A549 (cell line): Measurements from ENCODE around the gene SNRPE. TPM values are rescaled to one million over a fixed set of nuclear protein-coding genes. Genes with fewer than 3 reads are reported as not detected.

Experiments
- ATAC-seq, 2 experiments: fragments of 200-7000 bp in 1 of 2; fragments of >200 bp in 1 of 2; cut with Nextera tagmentation in 1 of 2; cut with Tn5 transposase in 1 of 2; 3 replicates each; pipeline versions ENCODE4 v1.8.0 to v1.9.1; 2018 to 2020; ENCODE audit warnings: mild to moderate bottlenecking in 1 of 2, moderate library complexity in 1 of 2
- CTCF ChIA-PET: fragments of 300-600 bp; sonication (Branson Sonifier 250); formaldehyde crosslinking; extraction: SDS; loops from one replicate; lab custom pipeline; 2021; ENCODE audit warnings: antibody characterized with exemption, inconsistent platforms; lab: Yijun Ruan, JAX
- POLR2A ChIA-PET: fragments of 350-600 bp; formaldehyde crosslinking; extraction: SDS; loops from one replicate; lab custom pipeline; 2021; ENCODE audit warnings: antibody characterized with exemption, inconsistent platforms; lab: Yijun Ruan, JAX
- DNase-seq, 2 experiments: peaks; one replicate each; pipeline versions ENCODE4 v3.0.0 to v3.0.0-alpha.2; 2011 to 2016; ENCODE audit warnings: low read depth in 1 of 2, low spot score in 1 of 2
- FAIRE-seq: peaks from 2 replicates; lab custom pipeline; 2011; peaks lifted over from hg19 to GRCh38; lab: Jason Lieb, UNC
- H3K27ac ChIP-seq, 2 experiments: fragments of >200 bp; sonication (Bioruptor Twin); formaldehyde crosslinking; 3 replicates each; pipeline ENCODE4 v1.5.1; 2016 to 2017
- H3K4me1 ChIP-seq: fragments of >200 bp; sonication (Bioruptor Twin); formaldehyde crosslinking; 3 replicates; pipeline ENCODE4 v1.6.1; 2016
- H3K4me2 ChIP-seq: fragments of >200 bp; sonication (Bioruptor Twin); formaldehyde crosslinking; 3 replicates; pipeline ENCODE4 v1.6.1; 2016
- H3K4me3 ChIP-seq: fragments of >200 bp; sonication (Bioruptor Twin); formaldehyde crosslinking; 3 replicates; pipeline ENCODE4 v1.5.1; 2016
- H3K9me3 ChIP-seq: fragments of >200 bp; sonication (Bioruptor Twin); formaldehyde crosslinking; 3 replicates; pipeline ENCODE4 v1.6.1; 2016
- BCL3 ChIP-seq: fragments of >200 bp; sonication (Bioruptor Twin); formaldehyde crosslinking; IDR thresholded peaks from 3 replicates; pipeline ENCODE4 v1.6.1; 2016
- BHLHE40 ChIP-seq: IDR thresholded peaks from 2 replicates; pipeline ENCODE4 v1.6.1; 2012; ENCODE audit warnings: low read depth, low read length, inconsistent platforms
- CBX2 ChIP-seq: fragments of 200-600 bp; sonication (generic); IDR thresholded peaks from 2 replicates; pipeline ENCODE4 v1.6.1; 2016; ENCODE audit warnings: low read depth, mild to moderate bottlenecking, borderline replicate concordance
- CBX8 ChIP-seq: fragments of 200-600 bp; sonication (generic); IDR thresholded peaks from 2 replicates; pipeline ENCODE4 v1.6.1; 2016
- CHD2 ChIP-seq: fragments of 150-350 bp; IDR thresholded peaks from 2 replicates; pipeline ENCODE4 v1.6.1; 2014; ENCODE audit warnings: low read length; ENCODE audit not compliant: partially characterized antibody
- CHD4 ChIP-seq: fragments of 200-600 bp; sonication (generic); IDR thresholded peaks from 2 replicates; pipeline ENCODE4 v1.6.1; 2016; ENCODE audit warnings: antibody characterized with exemption, mild to moderate bottlenecking, borderline replicate concordance
- ELK1 ChIP-seq: fragments of 150-350 bp; IDR thresholded peaks from 2 replicates; pipeline ENCODE4 v1.6.1; 2014; ENCODE audit warnings: low read depth, mild to moderate bottlenecking, low read length
- ESRRA ChIP-seq: fragments of 150-350 bp; IDR thresholded peaks from 2 replicates; pipeline ENCODE4 v1.6.1; 2014; ENCODE audit warnings: mild to moderate bottlenecking, low read length, borderline replicate concordance
- FOSB ChIP-seq: fragments of 250-450 bp; sonication (Bioruptor Pico); IDR thresholded peaks from 2 replicates; pipeline ENCODE4 v1.5.0; 2020; ENCODE audit warnings: mild to moderate bottlenecking, moderate library complexity
- FOSL2 ChIP-seq, 2 experiments: fragments of 450-650 bp in 1 of 2; fragments of >200 bp in 1 of 2; sonication (Bioruptor Twin) in 1 of 2; formaldehyde crosslinking; IDR thresholded peaks; 2 replicates each; pipeline versions ENCODE4 v1.5.0 to v1.6.1; 2016 to 2020; ENCODE audit warnings: mild to moderate bottlenecking in 1 of 2, moderate library complexity in 1 of 2
- FOXS1 ChIP-seq: fragments of 250-450 bp; sonication (Bioruptor Pico); IDR thresholded peaks from 2 replicates; pipeline ENCODE4 v1.5.0; 2020; ENCODE audit warnings: mild to moderate bottlenecking, moderate library complexity
- GATA3 ChIP-seq: IDR thresholded peaks from 2 replicates; pipeline ENCODE4 v1.6.1; 2012; ENCODE audit warnings: borderline replicate concordance
- HES2 ChIP-seq: fragments of >200 bp; sonication (Bioruptor Twin); formaldehyde crosslinking; IDR thresholded peaks from 2 replicates; pipeline ENCODE4 v1.6.1; 2016
- HMGXB4 ChIP-seq: fragments of 250-450 bp; sonication (Bioruptor Pico); IDR thresholded peaks from 2 replicates; pipeline ENCODE4 v1.5.0; 2021; ENCODE audit warnings: mild to moderate bottlenecking, moderate library complexity, borderline replicate concordance
- HOXA7 ChIP-seq: fragments of 250-450 bp; sonication (Bioruptor Pico); IDR thresholded peaks from 2 replicates; pipeline ENCODE4 v1.5.0; 2020; ENCODE audit warnings: mild to moderate bottlenecking, moderate library complexity
- HOXB13 ChIP-seq: fragments of 250-450 bp; sonication (Bioruptor Pico); IDR thresholded peaks from 2 replicates; pipeline ENCODE4 v1.5.0; 2020; ENCODE audit warnings: low read depth, mild to moderate bottlenecking, moderate library complexity
- JUN ChIP-seq, 2 experiments: fragments of >200 bp; sonication (Bioruptor Twin); formaldehyde crosslinking; IDR thresholded peaks; 2 replicates in 1 of 2; 3 replicates in 1 of 2; pipeline ENCODE4 v1.6.1; 2016 to 2017
- JUNB ChIP-seq: fragments of >200 bp; sonication (Bioruptor Twin); formaldehyde crosslinking; IDR thresholded peaks from 2 replicates; pipeline ENCODE4 v1.6.1; 2016
- MAX ChIP-seq: IDR thresholded peaks from 2 replicates; pipeline ENCODE4 v1.6.1; 2012
- MAZ ChIP-seq: fragments of 150-350 bp; IDR thresholded peaks from 2 replicates; pipeline ENCODE4 v1.6.1; 2014; ENCODE audit warnings: antibody characterized with exemption, low read depth, low read length, borderline replicate concordance
- MYC ChIP-seq: IDR thresholded peaks from 2 replicates; pipeline ENCODE4 v1.6.1; 2012; ENCODE audit warnings: mild to moderate bottlenecking, inconsistent platforms, low read length, improper control_type of control experiment, borderline replicate concordance
- NFE2L2 ChIP-seq: fragments of 150-350 bp; conservative IDR thresholded peaks from 2 replicates; pipeline ENCODE4 v1.6.1; 2014; ENCODE audit warnings: low read length
- NR3C1 ChIP-seq: fragments of >200 bp; sonication (Bioruptor Twin); formaldehyde crosslinking; IDR thresholded peaks from 3 replicates; pipeline ENCODE4 v1.6.1; 2017
- PBX3 ChIP-seq: IDR thresholded peaks from 2 replicates; pipeline ENCODE4 v1.6.1; 2012
- POLR2A ChIP-seq: IDR thresholded peaks from 2 replicates; pipeline ENCODE4 v1.6.1; 2012; ENCODE audit warnings: mild to moderate bottlenecking, low read length
- POLR2AphosphoS2 ChIP-seq: conservative IDR thresholded peaks from 2 replicates; pipeline ENCODE4 v1.6.1; 2012; ENCODE audit warnings: low read length, improper control_type of control experiment, inconsistent platforms
- RAD21 ChIP-seq, 2 experiments: fragments of >200 bp in 1 of 2; sonication (Bioruptor Twin) in 1 of 2; formaldehyde crosslinking in 1 of 2; IDR thresholded peaks in 1 of 2; conservative IDR thresholded peaks in 1 of 2; 2 replicates in 1 of 2; 3 replicates in 1 of 2; pipeline ENCODE4 v1.6.1; 2012 to 2018; ENCODE audit warnings: inconsistent platforms in 1 of 2
- RARB ChIP-seq: fragments of 250-450 bp; sonication (Bioruptor Pico); IDR thresholded peaks from 2 replicates; pipeline ENCODE4 v1.8.0; 2021; ENCODE audit warnings: mild to moderate bottlenecking, moderate library complexity
- RCOR1 ChIP-seq: fragments of 150-350 bp; IDR thresholded peaks from 2 replicates; pipeline ENCODE4 v1.6.1; 2014; ENCODE audit warnings: antibody characterized with exemption, low read length, low read depth
- RFX5 ChIP-seq: fragments of 450-650 bp; IDR thresholded peaks from 2 replicates; pipeline ENCODE4 v1.7.1; 2014; ENCODE audit warnings: antibody characterized with exemption, mild to moderate bottlenecking, moderate library complexity
- SREBF2 ChIP-seq: fragments of 450-650 bp; IDR thresholded peaks from 2 replicates; pipeline ENCODE4 v1.6.1; 2014; ENCODE audit warnings: mild to moderate bottlenecking, moderate library complexity
- TP53 ChIP-seq: fragments of 250-450 bp; sonication (Bioruptor Pico); IDR thresholded peaks from 2 replicates; pipeline ENCODE4 v1.5.0; 2021; ENCODE audit warnings: mild to moderate bottlenecking, moderate library complexity
- ZFP36 ChIP-seq: fragments of 450-650 bp; IDR thresholded peaks from 2 replicates; pipeline ENCODE4 v1.6.1; 2014; ENCODE audit warnings: borderline replicate concordance; ENCODE audit not compliant: partially characterized antibody
- ZSCAN20 ChIP-seq: fragments of 250-450 bp; sonication (Bioruptor Pico); IDR thresholded peaks from 2 replicates; pipeline ENCODE4 v1.8.0; 2022; ENCODE audit warnings: mild to moderate bottlenecking, moderate library complexity
- WGBS: methylation state at CpG from one replicate; pipeline ENCODE4 v1.1.6; 2017; ENCODE audit errors: missing lambda C conversion rate; 5-methylcytosine and 5-hydroxymethylcytosine counted together
- polyA minus RNA-seq: library from RNA; depleted of rRNA, polyadenylated mRNA; stranded (reverse); fragments of >200 nt; gene quantifications from 2 replicates; pipeline ENCODE4 v1.2.3, GENCODE V29; 2011; rRNA and poly(A)+ RNA removed
- polyA plus RNA-seq, 4 experiments: library from polyadenylated mRNA; depleted of rRNA in 3 of 4; stranded (reverse); fragments of >200 nt; fragmentation: RNase III in 1 of 4; extraction: RNeasy Plus Mini Kit Qiagen cat#74134 plus additional on column Dnase treatment in 1 of 4; gene quantifications; 2 replicates in 3 of 4; 3 replicates in 1 of 4; pipeline ENCODE4 v1.2.3, GENCODE V29; 2011 to 2017

SNRPE gene
- polyA plus RNA-seq (2011; rRNA removed) (371 and 386 TPM in 2 replicates), polyA plus RNA-seq (2017; fragmentation: RNase III; extraction: RNeasy Plus Mini Kit Qiagen cat#74134 plus additional on column Dnase treatment) (400 to 433 TPM (median 414 TPM) in 3 replicates), polyA minus RNA-seq (29.5 and 44.4 TPM in 2 replicates)
- polyA plus RNA-seq (2012; cell fraction: cytosol; rRNA removed) = 215 and 301 TPM in 2 replicates
- polyA plus RNA-seq (2012; cell fraction: nucleus; rRNA removed) = 35.6 and 71.1 TPM in 2 replicates

- Histone ChIP-seq H3K4me3 (peak within 1 kb of the TSS; percentile 92), H3K9me3 (no peaks in the 10 kb centered on the region), H3K27ac (peak within 1 kb of the TSS; percentile 92 to 93), H3K4me2 (peak within 1 kb of the TSS; percentile 95), H3K4me1 (peaks cover 20% of the 10 kb centered on the region; the same call in 2 of the 3 replicates)
- POLR2A ChIA-PET = interaction anchor here (0.6 to 1.5 kb wide), 4 partner anchors 29 to 267 kb away, joined by 3 to 4 read pairs (median 3); no protein-coding TSS in a partner anchor
- DNase-seq (peak; percentile 95 to 99), FAIRE-seq (no peak), ATAC-seq (peak; percentile 94 to 97)
- 2% methylated on average over 48 of the region's 48 CpGs for WGBS
- CTCF ChIA-PET = interaction anchor here (0.6 to 19.4 kb wide), 22 partner anchors 8 to 642 kb away, joined by 3 to 757 read pairs (median 4); partner anchors contain the start of genes GOLT1A and SOX13
- TF ChIP-seq PBX3 = peak; percentile 29; the same call in 1 of the 2 replicates
- TF ChIP-seq MYC = peak; percentile 99
- peak; percentile 100 for TF ChIP-seq BHLHE40
- TF ChIP-seq FOXS1 (CRISPR knock-in tag) = no peak
- 0 out of 2 replicates have a peak, but pooled peaks have one; percentile 31 for TF ChIP-seq ZSCAN20 (CRISPR knock-in tag)
- TF ChIP-seq HES2 = no peak
- no peak; the same call in 1 of the 2 replicates for TF ChIP-seq HOXA7
- peak; percentile 76 for TF ChIP-seq POLR2A
- TF ChIP-seq RARB (CRISPR knock-in tag) = no peak; the same call in 1 of the 2 replicates
- no peak for TF ChIP-seq CHD2
- no peak for TF ChIP-seq CBX2
- peak; percentile 82; the same call in 1 of the 3 replicates for TF ChIP-seq BCL3
- peak; percentile 18; the same call in 1 of the 2 replicates for TF ChIP-seq GATA3
- no peak for TF ChIP-seq ESRRA
- TF ChIP-seq POLR2AphosphoS2 = no peak
- no peak for TF ChIP-seq CHD4
- TF ChIP-seq MAX = peak; percentile 99
- TF ChIP-seq ELK1 = peak; percentile 80; the same call in 1 of the 2 replicates
- TF ChIP-seq HMGXB4 (CRISPR knock-in tag) = no peak
- peak; percentile 35; the same call in 1 of the 2 replicates for TF ChIP-seq MAZ
- TF ChIP-seq SREBF2 = no peak; the same call in 1 of the 2 replicates
- TF ChIP-seq RAD21 (conservative IDR thresholded peaks at IDR 0.05 in 1 of 2, IDR thresholded peaks at IDR 0.05 in 1 of 2) = peak; percentile 94 to 97
- TF ChIP-seq JUN (IDR thresholded peaks at IDR 0.05) = peak; percentile 78 to 96
- no peak for TF ChIP-seq ZFP36
- peak; percentile 74; the same call in 1 of the 2 replicates for TF ChIP-seq HOXB13 (CRISPR knock-in tag)
- TF ChIP-seq CBX8 = no peak
- no peak for TF ChIP-seq FOSL2 (IDR thresholded peaks at IDR 0.05)
- 0 out of 2 replicates have a peak, but pooled peaks have one; percentile 17 for TF ChIP-seq FOSL2 (CRISPR knock-in tag; IDR thresholded peaks at IDR 0.05)
- no peak for TF ChIP-seq RFX5
- no peak for TF ChIP-seq JUNB
- no peak for TF ChIP-seq RCOR1
- TF ChIP-seq NR3C1 = no peak
- TF ChIP-seq TP53 (CRISPR knock-in tag) = 0 out of 2 replicates have a peak, but pooled peaks have one; percentile 40
- TF ChIP-seq FOSB = no peak
- TF ChIP-seq NFE2L2 = no peak
These were observed at the start of gene SNRPE for GRCh38 chr1:203861379-203862184. TSS of gene SNRPE (plus strand) at chr1:203861599. CDS start at chr1:203861660, 61 bp downstream.
